Stimulated activated CD8-positive, alpha-beta memory T cell treated with anti-CD3 and anti-CD28 coated beads, Interleukin-7, amount 100 ng/mL, for 24 hours (primary cell): ENCODE results near the gene PAMR1.
"Not testable (repeated sequence)": the region's sequence is repeated elsewhere in the genome, so short reads cannot be mapped to it uniquely, and the experiment has no call there.

Experiments
- DNase-seq: peaks from one replicate; pipeline ENCODE4 v3.0.0-alpha.2; 2020; ENCODE audit warnings: low read depth

PAMR1 gene

DNA sequence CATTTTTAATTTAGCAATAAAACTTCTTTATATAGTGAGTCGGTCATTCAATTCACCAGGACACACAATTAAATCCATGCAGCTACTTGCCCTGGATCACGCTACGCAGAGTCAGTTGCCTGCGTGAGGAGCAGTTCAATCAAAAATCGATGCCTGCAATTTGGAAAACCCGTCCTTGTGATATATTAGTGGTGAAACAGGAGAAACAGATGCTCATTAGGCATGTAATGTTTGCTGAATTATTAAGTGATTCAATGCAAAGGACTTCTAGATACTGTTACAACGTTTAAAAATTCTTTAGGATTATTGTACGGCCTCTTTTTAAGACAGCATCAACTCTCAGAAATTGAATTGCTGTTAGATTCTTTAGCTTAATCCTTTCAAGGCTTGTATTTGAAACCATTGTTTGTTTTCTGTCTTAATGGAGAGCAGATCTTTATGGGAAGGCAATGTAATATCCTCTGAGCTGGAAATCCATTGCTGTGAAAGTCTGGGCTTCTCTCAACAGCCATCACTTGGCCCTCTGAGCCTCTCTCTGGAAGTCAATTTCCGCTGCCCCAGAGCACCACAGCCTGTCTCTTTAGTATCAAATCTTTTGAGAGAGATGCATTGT is 20.1 kb upstream of the PAMR1 start:
- DNase-seq = no peak

DNA sequence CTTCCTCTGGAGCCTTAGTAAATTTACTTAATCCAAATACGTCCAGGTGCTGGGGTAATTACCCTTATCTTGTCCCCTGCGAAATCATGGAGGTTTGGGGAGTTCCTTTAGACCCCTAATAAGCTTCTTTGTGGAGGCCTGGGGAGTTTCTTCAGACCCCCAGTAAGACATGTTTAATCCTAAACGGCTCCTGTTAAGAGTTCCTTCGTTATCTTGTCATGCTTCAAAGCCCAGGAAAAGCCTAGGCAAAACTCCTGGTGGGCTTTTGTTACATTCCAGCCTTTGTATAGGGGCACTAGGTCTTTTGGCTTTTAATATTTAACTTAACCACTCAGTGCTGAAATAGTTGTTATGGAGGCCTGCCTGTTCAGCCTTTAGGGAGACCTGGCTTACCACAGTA is 18.1 kb upstream of the PAMR1 start:
- DNase-seq = no peak

DNA sequence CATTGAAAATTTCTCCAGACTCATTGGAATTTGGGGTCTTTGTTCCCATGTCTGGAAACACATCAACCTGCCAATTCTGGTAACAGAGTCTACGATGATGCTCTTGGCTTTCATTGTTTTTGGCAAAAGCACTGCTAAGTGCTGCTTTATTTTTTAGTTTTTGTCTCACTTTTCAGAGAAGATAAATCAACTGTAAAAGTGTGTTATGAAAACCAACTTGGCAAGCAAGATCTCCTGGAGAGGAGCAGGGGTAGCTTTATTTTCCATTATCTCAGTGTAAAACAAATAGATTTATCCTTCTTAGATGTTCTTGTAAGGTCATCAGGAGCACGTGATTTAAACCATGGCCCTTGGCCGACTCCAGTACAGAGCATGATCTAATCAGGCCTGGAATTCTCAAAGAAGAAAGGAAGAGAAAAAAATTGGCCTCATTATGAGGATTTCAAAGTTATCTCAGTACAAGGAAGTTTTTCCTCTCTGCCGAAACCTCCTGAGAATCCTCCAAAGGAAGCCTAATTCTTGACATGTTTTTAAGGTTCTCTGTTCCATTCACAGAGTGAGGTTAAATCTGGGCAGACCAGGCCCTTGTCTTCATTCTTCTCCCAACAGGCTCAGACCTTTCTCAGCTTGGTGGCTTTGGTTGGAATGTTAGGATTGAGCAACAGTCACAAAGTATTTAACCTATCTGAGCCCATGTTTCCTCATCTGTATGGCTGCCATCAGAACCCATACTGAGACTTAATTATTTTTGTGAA is 16.4 kb upstream of the PAMR1 start:
- DNase-seq = no peak

DNA sequence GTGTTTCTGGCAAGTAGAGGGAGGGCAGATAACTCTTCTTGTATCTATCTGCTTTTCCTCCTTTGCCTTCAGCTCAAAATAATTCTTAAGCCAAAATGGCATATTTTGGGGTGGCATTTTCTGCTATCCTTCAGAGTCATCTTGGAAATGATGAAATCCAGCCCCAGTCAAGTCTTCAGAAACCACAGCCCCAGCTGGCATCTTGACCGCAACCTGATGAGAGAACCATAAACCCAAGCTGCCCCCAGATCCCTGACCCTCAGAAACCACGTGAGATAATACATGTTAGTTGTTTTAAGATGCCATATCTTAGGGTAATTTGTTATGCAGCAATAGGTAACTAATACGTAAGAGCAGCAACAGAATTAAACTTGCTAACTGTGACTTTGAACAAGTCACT is 15.1 kb upstream of the PAMR1 start:
- no peak for DNase-seq

- DNase-seq = no peak
Observed at GRCh38 chr11:35539781-35540281, 14.4 kb upstream of the PAMR1 start.

DNA sequence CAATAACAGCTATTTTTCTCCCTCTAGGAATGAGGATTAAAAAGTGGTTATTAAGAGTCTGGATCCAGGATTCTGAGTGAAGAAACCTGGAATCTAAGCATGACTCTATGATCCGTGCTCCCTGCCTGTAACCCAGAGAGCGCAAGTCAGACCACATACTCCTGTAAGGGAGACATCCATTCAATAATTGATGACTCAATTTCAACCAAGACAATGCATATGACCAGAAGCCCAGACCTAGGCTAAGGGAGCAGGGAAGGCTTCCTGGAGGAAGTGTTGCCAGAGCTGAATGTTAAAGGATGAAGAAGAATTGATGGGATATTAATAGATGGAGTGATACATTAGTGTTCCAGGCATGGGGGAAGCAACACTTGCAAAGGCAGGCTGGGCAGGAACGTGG is 13.8 kb upstream of the PAMR1 start:
- DNase-seq = no peak

DNA sequence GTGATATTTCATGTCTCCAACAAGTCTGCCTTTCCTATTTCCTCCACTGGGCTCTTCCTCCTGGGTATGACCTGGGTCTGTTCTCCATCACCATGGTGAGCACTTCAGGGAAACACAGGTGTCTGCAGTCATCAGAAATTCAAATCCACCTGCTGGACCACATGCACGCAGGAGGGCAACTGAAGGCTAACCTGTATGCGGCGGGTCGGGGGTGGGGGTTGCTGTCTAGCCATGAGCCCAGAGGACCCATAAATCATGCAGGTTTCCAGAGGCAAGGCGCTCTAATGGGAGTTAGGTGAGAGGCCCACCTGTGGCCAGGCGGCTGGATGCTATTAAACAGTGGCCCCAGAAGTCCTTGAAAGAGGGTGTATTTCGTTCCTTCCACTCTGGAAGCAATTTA is 11.1 kb upstream of the PAMR1 start:
- DNase-seq = no peak

DNA sequence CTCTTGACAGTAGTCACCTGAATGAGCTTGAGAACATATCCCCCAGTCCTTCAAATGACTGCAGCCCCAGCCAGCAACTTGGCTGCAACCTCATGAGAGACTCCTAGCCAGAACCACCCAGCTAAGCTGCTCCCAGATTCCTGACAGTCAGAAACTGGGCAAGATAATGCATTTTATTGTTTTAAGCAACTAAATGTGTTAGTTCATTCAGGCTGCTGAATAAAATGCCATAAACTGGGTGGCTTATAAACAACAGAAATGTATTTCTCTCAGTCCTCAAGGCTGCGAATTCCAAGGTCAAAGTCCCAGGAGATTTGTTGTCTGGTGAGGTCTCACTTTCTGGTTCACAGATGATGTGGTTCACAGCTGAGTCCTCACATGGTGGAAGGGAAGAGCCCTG is 5.8 kb upstream of the PAMR1 start:
- DNase-seq = no peak

GRCh38 chr11:35529971-35530495 is 4.6 kb upstream of the PAMR1 start:
- DNase-seq = no peak

GRCh38 chr11:35526370-35526792 is 965 bp upstream of the PAMR1 start:
- DNase-seq = no peak

DNA sequence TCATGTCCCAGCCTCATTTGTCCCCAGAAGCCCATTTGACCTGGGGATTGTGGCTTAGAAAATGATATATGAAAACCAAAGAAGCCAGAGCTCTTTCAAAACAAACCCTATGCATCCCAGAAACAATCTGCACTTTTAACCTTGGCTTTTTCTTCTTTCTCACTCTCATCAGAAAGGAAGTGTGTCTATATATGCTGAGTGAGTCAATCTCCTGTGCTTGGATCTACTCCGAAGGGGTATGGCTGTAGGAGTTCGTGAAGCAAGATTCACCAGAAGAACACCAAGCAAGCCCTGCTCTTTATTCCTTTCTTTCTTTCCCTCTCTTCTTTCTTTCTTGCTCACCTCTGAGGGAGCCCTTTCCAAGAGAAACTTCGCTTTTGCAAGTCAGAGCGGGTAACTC is 636 bp downstream of the PAMR1 start:
- DNase-seq = no peak

DNA sequence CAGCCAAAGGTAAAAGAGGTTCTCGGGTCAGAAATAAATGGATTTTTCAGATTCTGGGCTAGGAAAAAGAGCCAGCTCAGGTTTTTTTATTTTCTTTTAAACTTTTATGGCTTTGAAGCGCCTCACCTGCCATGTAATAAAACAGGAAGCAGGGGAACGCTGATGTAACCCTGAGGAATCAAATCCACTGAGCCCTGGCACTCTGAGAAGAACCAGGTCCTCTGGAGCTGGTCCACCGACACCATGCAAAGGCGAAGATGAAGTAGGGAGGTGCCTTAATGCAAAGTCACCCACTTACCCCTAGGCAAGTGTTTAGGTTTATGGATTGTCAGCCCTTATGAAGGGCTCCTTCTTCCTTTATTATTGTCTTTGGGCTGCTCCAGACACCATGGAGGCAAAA is 1.6 kb downstream of the PAMR1 start:
- no peak for DNase-seq

GRCh38 chr11:35523331-35523768 is 2.1 kb downstream of the PAMR1 start:
- no peak for DNase-seq

- not testable (repeated sequence) for DNase-seq
Observed at GRCh38 chr11:35522091-35522490, 3.3 kb downstream of the PAMR1 start.

DNA sequence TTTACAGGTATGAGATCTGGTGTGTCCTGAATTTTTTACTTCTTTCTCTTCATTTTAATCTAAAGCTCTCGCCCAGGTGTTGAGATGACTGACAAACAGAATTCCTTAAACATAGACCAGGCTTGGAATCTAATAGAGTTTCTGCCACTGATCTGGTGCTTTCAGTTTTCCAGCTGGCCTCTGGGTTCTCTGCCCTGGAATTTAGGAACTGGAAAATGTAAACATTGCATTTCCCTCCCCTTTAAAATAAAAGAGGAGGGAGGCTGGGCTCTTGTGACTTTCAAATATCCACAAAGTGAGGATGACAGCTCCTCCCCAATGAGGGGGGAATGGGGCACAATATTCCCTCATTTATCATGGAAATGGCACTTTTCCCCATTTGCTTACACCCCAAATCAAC is 5.0 kb downstream of the PAMR1 start:
- DNase-seq = no peak

DNA sequence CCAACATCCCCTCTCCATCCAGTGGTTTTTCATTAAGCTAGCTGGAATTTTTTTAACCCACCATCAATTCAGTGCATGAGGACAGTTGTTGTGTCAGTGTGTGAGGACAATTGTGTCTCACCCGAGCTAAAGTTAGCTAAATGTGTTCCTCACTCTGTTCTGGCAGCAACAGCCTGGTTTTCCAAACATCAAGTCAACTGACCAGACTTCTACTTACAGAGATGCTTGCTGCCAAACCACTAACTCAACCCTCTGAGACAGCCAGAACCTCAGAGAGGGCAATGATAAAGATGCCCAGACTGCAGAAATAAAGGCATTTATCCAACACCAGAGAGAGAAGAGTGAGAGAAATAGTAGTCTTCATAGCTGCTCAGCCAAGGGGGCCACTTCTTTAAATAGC is 6.7 kb downstream of the PAMR1 start:
- no peak for DNase-seq

GRCh38 chr11:35517481-35517880 is 7.9 kb downstream of the PAMR1 start:
- DNase-seq = no peak

- DNase-seq = no peak
Observed at GRCh38 chr11:35516403-35516802, 9.0 kb downstream of the PAMR1 start.

GRCh38 chr11:35515224-35515623 is 10.2 kb downstream of the PAMR1 start:
- DNase-seq = no peak

DNA sequence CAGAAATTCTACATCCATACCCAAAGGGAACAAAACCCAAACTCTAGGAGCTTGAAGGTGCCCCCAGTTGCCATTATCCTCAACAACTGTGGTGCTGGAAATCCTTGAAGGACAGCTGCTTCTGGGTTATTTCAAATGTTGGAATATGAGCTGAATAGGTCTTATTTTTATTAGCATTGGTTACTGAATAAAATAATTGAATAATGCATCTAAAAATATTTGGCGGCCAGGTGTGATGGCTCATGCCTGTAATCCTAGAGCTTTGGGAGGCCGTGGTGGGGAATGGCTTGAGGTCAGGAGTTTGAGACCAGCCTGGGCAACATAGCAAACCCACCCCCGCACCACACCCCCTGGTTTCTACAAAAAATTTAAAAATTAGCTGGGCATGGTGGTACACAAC is 10.9 kb downstream of the PAMR1 start:
- DNase-seq = no peak

- DNase-seq = no peak
Observed at GRCh38 chr11:35511666-35512065, 13.8 kb downstream of the PAMR1 start.

- DNase-seq = no peak
Observed at GRCh38 chr11:35507688-35508087, 17.7 kb downstream of the PAMR1 start.

GRCh38 chr11:35501776-35502175 is 23.6 kb downstream of the PAMR1 start:
- DNase-seq = no peak

DNA sequence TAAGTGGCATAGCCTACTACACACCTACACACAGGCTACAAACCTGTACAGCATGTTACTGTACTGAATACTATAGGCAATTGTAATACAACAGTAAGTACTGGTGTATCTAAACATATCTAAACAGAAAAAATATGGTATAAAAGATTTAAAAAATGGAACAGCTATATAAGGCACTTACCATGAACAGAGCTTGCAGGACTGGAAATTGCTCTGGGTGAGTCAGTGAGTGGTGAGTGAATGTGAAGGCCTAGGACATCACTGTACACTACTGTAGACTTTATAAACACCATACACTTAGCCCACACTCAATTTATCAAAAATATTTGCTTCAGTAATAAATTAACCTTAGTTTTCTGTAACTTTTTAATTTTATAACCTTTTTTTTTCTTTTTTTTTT is 24.7 kb downstream of the PAMR1 start:
- no peak for DNase-seq
